Panc1 (cell line): ENCODE measurements around the gene HS2ST1.

Source experiments
- CTCF ChIP-seq: fragments of 450-650 bp; IDR thresholded peaks from 2 replicates; pipeline ENCODE4 v1.5.1; 2017; ENCODE audit warnings: mild to moderate bottlenecking
- POLR2AphosphoS5 ChIP-seq: IDR thresholded peaks from 2 replicates; pipeline ENCODE4 v1.6.1; 2012; ENCODE audit warnings: mild to moderate bottlenecking, low read depth, low read length, moderate library complexity
- REST ChIP-seq, 2 experiments: IDR thresholded peaks; 2 replicates each; pipeline ENCODE4 v1.6.1; 2011 to 2012; ENCODE audit warnings: low read depth in 2 of 2, control low read depth in 1 of 2, low read length in 1 of 2, mild to moderate bottlenecking in 1 of 2, moderate library complexity in 1 of 2; ENCODE audit not compliant: insufficient read depth in 1 of 2

GRCh38 chr1:87136607-87137341, 222.3 kb downstream of the HS2ST1 start:
- TF ChIP-seq CTCF (no peak), POLR2AphosphoS5 (no peak), REST (IDR thresholded peaks at IDR 0.05; ENCODE audit: insufficient read depth in 1 of 2, low read depth in 2 of 2, low read length in 1 of 2) (no peak)
